GM21367 (cell line): ENCODE measurements around the gene AATF.

Source experiments
- ATAC-seq: cut with Tn5 transposase; IDR thresholded peaks from one replicate; pipeline ENCODE4 v1.9.1; 2021; ENCODE audit not compliant: unreplicated experiment

AATF gene

DNA sequence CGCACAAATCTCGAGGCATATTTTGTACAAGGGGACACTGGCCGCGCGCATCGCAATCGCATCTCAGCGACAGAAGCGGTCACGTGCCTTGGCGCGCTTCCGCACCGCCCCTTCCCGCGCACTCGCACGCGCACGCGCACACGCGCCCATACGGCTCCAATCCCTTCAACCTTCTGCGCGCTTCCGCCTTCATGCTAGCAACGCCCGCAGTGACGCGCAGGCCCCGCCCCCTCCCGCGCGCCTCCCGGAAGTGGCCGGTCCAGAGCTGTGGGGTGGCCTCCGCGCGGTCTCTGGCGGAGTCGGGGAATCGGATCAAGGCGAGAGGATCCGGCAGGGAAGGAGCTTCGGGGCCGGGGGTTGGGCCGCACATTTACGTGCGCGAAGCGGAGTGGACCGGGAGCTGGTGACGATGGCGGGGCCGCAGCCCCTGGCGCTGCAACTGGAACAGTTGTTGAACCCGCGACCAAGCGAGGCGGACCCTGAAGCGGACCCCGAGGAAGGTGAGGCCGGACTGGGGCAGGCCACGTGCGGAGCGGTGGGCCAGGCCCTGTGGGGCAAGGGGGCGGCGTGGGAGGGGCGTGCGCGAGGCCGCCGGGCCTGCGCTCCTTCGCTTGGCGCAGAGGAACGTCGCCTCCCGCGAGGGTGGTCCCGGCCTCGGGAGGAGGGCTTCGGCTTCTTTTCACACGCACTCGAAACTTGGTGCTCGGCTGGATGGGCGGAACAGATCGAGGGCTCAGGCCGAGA, at the start of gene AATF:
AATF (plus strand) TSS at position 238 of the 744 bp plus-strand sequence; CDS start at position 410, 172 bp downstream.
- peak; percentile 70 for ATAC-seq

DNA sequence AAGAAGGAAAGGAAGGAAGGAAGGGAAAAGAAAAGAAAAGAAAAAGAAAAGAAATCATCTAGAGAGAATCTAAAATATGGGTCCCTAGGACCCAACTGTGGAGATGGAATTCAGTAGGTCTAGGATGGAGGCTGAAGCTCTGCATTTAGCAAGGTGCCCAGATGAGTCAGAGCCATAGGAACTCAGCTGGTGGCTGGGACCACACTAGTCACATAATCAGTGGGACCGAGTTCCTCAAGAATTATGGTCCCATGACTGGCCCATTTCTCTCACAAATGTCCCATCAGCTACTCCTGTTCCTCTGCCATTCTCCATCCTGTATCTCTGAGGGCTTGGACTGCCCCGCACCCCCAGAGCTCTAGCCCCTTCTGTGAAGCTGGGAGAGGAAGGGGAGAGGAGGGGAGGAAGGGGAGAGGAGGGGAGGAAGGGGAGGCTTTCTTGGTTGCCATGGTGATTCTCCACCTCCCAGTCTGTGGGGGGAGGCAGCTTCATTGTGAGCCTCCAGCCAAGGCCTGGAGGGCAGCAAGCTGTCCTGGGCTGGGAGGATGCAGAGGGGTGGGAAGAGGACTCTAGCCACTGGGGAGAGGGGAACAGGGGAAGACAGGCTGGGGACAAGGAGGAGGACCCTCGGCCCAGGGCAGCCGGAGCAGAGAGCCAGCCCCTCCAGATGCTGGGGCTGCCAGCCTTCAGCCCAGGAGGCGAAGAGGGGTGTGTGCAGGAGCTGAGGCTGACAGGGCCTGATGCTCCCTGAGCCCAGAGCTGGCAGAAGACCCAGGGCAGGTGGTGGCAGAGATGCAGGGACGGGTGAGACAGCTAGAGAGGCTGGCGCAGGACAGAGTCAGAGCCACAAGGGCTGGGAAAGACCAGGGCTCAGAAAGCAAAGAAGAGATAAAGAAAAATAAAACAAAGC, 49.2 kb upstream of the AATF start:
- no peak for ATAC-seq

- ATAC-seq = no peak
These were observed 48.6 kb upstream of the AATF start for GRCh38 chr17:36900160-36900512.

GRCh38 chr17:36901506-36901905, 47.2 kb upstream of the AATF start:
- no peak for ATAC-seq

DNA sequence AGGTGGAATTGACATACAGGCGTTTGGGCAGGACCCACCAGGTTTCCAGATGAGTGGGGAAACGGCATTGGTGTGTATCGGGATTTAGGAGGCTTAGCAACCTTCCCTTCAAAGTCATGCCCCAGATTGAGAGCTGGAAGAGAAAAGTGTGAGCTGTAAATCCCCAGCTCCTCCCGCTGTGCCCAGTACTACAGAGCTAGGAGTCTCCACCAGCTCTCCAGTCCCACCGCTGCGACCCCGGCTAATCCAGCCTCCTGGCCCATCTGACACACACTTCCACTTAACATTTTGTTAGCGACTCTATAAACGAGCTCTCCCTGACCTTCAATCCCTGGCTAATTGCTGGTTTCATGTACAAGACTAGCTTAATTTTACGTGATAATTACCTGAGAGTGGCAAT, 41.3 kb upstream of the AATF start:
- no peak for ATAC-seq

DNA sequence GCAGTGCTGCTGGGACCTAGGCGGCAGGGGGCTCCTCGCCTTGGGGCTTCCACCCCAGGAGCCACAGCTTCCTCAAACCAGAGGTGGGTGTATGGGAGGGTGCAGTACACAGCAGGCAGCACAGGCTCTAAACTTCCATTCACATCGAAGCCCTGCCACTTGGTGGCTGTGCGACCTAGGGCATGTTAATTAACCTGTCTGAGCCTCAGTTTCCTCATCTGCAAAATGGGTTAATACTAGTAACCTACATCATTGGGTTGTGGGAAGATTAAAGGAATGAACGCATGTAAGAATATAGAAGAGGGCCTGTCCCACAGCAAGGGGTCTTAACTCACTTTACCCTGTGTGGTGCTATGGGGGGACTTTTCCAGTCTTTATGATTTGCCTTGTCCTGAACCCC, 38.2 kb upstream of the AATF start:
- no peak for ATAC-seq

DNA sequence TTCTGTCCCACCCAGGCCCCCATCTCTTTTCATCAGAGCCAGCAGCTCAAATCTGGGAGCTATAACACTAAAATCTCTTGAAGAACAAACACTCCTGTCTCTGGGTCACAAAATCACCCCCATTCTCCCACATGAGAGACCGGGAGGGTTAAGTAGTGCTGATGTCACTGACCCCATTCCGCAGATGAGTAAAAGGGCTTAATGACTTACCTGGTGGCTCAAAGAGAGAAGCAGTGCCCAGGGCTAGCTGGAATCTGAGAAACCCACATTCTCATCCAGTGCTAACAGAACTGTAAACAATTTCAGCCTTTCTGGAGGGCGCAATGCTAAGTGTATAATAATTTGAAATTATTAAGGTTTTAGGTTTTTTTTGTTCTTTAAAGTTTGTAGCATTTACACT, 37.8 kb upstream of the AATF start:
- no peak for ATAC-seq

DNA sequence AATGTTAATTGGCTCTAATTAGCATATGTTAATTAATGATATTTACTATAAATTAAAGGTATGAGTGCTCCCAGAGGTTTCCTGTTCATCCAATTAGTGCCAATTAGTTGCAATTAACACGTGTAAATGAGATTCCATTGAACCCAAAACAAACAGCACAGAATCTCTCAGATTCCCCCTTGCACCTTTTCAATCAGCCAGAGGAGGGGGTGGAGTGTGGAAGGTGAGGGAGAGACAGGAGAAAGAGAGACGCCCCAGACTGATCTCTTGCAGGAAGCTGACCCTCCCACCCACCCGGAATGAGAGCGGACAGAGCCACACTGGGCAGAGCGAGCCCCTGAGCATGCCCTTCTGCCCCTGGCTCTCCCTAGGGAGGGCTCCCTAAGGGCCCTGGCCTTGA, 35.6 kb upstream of the AATF start:
- ATAC-seq = no peak

GRCh38 chr17:36918211-36918691, 30.5 kb upstream of the AATF start:
- no peak for ATAC-seq

DNA sequence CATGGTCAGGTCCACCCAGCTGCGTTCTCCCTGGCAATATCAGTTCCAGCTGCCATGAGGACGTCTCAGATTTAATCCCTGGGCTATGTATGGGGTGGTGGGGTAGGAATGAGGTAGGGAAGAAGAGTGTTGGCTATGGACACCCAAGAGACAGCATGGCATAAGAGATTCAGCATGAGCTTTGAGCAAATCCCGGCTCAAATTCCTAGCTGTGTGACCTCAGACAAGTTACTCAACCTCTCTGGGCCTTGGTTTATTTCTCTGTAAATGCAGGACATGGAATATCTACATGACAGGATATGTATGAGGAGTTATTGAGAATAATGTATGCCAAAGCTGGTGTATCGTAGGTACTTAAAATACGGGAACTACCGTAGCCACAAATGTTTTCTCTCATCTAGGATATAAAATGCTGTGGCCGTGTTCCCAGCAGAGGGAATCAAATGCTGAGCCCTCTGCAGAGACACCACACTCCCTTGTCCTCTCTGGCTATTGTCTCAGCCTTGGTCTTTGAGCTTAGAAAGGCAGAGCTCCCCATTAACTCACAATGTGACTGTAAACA, 29.3 kb upstream of the AATF start:
- ATAC-seq = no peak

- ATAC-seq = no peak
These were observed 28.4 kb upstream of the AATF start for GRCh38 chr17:36920032-36921005.

DNA sequence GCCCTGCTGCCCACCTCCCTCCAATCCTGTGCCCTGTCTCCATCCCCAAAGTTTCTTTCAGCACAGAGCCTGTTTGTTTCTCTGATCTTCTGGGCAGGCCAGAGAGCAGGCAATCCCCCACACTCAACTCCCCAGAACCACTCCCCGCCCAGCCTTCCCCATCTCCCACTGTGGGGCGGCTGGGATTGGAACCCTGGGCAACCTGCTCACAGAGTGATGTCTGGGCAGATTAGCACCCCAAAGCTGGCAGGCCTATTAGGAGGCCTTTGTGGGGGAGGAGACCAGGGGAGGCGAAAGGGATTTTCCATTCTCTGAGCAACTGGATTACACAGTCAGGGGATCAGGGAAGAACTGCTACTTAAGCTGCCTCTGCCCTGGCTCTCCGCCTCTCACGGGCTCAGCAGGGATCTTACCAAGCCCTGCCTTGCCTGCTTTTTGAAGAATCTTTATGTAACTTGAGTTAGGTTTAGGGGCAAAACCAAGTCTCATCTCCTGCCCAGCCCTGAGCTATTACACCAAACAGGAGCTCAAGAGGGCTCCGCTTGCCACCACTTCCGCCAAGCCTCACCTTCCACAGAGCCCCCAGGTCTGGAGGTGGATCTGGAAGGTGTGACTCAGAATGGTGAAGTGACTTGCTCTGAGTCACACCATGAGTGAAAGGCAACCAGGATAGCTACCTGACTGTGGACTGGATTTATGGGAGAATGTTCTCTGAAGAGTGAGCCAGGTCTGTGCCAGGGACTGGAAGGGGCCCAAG, 27.5 kb upstream of the AATF start:
- no peak for ATAC-seq

GRCh38 chr17:36922175-36922574, 26.6 kb upstream of the AATF start:
- ATAC-seq = no peak

- ATAC-seq = no peak
These were observed 24.9 kb upstream of the AATF start for GRCh38 chr17:36923814-36924221.

- ATAC-seq = no peak
These were observed 22.5 kb upstream of the AATF start for GRCh38 chr17:36926226-36926625.

GRCh38 chr17:36926701-36927100, 22.1 kb upstream of the AATF start:
- ATAC-seq = no peak

DNA sequence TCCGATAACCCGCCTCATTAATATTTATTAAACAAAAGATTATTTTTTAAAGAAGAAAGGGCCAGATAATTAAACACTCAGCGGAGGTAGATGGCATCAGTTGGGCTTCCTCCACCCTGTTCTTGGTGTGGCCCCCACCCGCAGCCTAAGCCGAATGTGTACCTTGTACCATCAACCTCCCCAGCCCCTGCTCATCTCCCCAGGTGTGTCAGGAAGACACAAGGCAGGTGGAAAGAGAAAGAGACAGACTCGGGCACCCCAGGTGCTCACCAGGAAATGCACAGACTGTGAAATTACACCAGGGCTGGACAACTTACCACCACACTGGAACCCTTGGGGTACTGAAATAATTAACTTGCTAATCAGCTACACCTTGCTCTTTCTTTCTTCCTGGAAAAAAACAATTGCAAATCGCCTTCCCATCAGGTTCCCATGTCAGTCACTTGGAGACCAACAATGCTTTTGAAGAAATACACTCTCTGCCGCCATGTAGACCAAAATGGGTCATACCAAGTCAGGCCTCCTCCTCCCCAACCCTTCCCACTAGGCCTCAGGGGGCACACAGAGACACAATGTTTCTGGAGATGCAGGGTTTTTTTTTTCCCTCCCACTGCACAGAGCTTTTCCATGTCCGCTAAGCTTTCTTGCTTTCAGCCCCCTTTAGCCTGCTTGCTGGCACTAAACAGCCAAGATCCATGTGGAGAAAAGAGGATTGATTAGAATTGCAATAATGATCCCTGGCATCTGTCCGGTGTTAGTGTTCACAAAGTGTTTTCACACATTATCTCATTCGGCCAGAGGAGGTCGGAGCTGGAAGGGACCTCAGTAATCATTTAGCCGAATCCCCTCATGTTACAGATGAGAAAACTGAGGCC, 20.0 kb upstream of the AATF start:
- ATAC-seq = no peak

GRCh38 chr17:36929851-36930582, 18.7 kb upstream of the AATF start:
- ATAC-seq = no peak
